Large intestine (tissue), 3 donors: Measurements from ENCODE around the gene R3HCC1L. TPM values are rescaled to one million over a fixed set of nuclear protein-coding genes. Genes with fewer than 3 reads are reported as not detected.

Experiments
- DNase-seq, 2 donors: peaks; one replicate each; pipeline versions ENCODE4 v3.0.0 to v3.0.0-alpha.2; 2013
- H3K27ac ChIP-seq: one replicate; pipeline ENCODE4 v1.5.1; 2013; ENCODE audit warnings: low read length
- H3K27me3 ChIP-seq: 2 replicates; pipeline ENCODE4 v1.6.1; 2013; ENCODE audit warnings: low read length; ENCODE audit not compliant: control insufficient read depth, insufficient read depth
- H3K36me3 ChIP-seq: 2 replicates; pipeline ENCODE4 v1.6.1; 2013; ENCODE audit warnings: low read length; ENCODE audit not compliant: control insufficient read depth, insufficient read depth
- H3K4me1 ChIP-seq: one replicate; pipeline ENCODE4 v1.6.1; 2013; ENCODE audit warnings: low read length; ENCODE audit not compliant: control insufficient read depth, insufficient read depth
- H3K4me3 ChIP-seq: one replicate; pipeline ENCODE4 v1.5.1; 2013; ENCODE audit warnings: low read length
- H3K9me3 ChIP-seq: one replicate; pipeline ENCODE4 v1.6.1; 2013; ENCODE audit warnings: mild to moderate bottlenecking, low read depth, low read length, moderate library complexity; ENCODE audit not compliant: control insufficient read depth
- WGBS: methylation state at CpG from one replicate; pipeline ENCODE4 v1.1.5; 2013; ENCODE audit warnings: low lambda C conversion rate; ENCODE audit not compliant: insufficient coverage; 5-methylcytosine and 5-hydroxymethylcytosine counted together
- polyA plus RNA-seq: library from polyadenylated mRNA; unstranded; fragments of 120-200 nt; gene quantifications from one replicate; pipeline ENCODE4 v1.2.1, GENCODE V29; 2013

The R3HCC1L gene
- polyA plus RNA-seq, 1 donor, result 18.2 TPM

DNA sequence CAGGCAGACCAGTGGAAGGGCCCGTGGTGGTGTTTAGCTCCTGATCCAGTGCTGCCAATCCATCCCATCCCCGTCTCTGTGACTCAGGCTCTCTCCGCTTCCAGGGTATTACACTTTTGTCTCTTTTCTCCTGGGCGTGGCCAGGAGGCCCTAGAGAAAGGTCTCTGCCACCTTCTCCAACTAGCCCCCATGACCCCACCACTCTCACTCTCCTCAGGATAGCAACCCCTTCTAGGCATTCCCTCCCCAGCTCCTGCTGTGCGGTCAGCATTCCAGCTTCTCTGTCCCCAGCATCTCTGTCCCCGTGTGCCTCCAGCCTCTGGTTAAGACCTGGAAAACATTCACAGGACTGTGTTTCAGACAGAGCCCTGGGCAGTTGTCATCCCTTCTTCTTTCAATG lies 36.2 kb upstream of the R3HCC1L start:
- Histone ChIP-seq H3K36me3 (no peaks in the 10 kb centered on the region), H3K4me1 (no peaks in the 10 kb centered on the region), H3K9me3 (no peaks in the 10 kb centered on the region), H3K27me3 (peaks cover 8% of the 10 kb centered on the region), H3K27ac (no peak overlapping the region), H3K4me3 (no peak overlapping the region)
- no CpG with 5 or more reads among the region's 6 CpGs for WGBS
- DNase-seq, result no peak

DNA sequence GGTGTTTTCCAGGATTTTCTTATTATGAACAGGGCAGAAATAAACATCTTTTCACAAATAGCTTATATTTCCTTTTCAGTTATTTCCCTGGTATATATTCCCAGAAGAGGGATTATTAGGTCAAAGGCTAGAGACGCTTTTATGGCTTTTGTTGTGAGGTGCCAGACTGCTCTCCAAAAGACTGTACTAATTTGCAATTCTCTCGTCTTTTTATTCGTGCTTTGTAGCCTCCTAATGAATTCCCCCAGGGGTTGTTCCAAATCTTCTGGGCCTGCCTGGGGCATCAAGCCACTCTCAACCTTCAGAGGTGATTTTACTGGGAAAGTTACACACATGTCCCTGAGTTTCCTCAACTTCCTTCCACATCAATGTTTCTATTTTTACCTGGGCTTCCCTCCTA lies 34.0 kb upstream of the R3HCC1L start:
- no peak for DNase-seq
- no peaks in the 10 kb centered on the region for H3K4me1 ChIP-seq
- H3K27ac ChIP-seq, result no peak overlapping the region
- no peaks in the 10 kb centered on the region for H3K36me3 ChIP-seq
- H3K4me3 ChIP-seq, result no peak overlapping the region
- no CpG with 5 or more reads among the region's 3 CpGs for WGBS
- peaks cover 5% of the 10 kb centered on the region for H3K27me3 ChIP-seq
- H3K9me3 ChIP-seq, result no peaks in the 10 kb centered on the region

DNA sequence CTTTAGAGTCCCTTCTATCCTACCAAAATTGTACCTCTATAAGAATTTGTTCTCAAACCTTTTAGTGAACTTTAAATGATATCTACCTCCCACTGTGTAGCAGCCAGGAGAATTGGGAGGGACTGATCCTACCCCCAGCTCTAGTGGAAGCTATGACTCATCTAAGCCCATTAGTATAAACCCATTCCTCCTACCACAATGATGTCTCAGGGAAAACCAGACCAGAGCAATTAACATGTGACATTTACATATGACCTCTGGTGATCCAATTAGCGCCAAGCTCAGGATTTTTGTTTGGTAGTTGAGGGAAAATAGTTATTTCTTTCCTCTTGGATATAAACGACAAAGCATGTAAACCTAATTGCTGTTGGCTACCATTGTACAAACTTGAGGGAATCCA lies 33.1 kb upstream of the R3HCC1L start:
- no peak for DNase-seq
- no CpG with 5 or more reads among the region's 2 CpGs for WGBS

DNA sequence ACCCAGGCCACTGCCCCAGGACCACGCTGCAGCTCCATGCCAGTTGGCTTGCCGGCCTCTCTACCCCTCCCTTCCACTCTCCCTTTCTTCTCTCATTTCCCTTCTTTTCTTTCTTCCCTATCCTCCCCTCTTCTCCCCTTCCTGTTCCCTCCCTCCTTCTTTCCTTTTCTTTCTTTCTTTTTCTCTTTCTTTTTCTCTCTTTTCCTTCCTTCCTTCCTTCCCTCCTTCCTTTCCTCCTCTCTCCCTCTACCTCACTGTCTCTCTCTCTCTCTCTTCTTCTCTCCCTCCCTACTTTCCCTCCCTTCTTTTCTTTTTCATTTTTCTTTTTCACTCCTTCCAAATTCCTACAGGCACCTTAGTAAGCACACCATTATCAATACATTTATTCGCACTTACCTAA lies 30.3 kb upstream of the R3HCC1L start:
- Histone ChIP-seq H3K4me3 (no peak overlapping the region), H3K9me3 (no peaks in the 10 kb centered on the region), H3K4me1 (no peaks in the 10 kb centered on the region), H3K36me3 (no peaks in the 10 kb centered on the region), H3K27me3 (peaks cover 9% of the 10 kb centered on the region), H3K27ac (no peak overlapping the region)
- 74% methylated on average over 3 of the region's 3 CpGs for WGBS
- no peak for DNase-seq

More for the DNA sequence above, 33.1 kb upstream of the R3HCC1L start:
- Histone ChIP-seq H3K36me3 (no peaks in the 10 kb centered on the region), H3K27me3 (peaks cover 5% of the 10 kb centered on the region), H3K9me3 (no peaks in the 10 kb centered on the region), H3K4me1 (no peaks in the 10 kb centered on the region), H3K4me3 (no peak overlapping the region), H3K27ac (no peak overlapping the region)

DNA sequence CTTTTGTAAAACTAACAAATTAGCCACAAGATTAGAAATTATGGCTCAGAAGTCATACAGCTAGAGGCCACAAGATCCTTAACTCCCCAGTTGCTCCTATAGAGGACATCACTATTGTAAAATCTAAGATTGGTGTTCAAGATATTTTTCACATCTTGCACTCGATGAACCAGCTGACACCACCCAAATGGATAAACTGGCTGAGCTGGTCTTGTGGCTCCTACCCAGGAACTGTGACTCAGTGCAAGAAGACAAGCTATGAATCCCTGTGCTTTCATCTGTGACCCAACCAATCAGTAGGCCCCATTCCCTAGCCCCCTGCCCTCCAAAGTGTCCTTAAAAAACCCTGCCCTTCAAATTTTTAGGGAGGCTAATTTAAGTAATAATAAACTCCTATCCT lies 27.9 kb upstream of the R3HCC1L start:
- H3K36me3 ChIP-seq, result no peaks in the 10 kb centered on the region
- H3K27ac ChIP-seq, result no peak overlapping the region
- no peaks in the 10 kb centered on the region for H3K9me3 ChIP-seq
- no peaks in the 10 kb centered on the region for H3K4me1 ChIP-seq
- no CpG with 5 or more reads among the region's 1 CpG for WGBS
- H3K4me3 ChIP-seq, result no peak overlapping the region
- DNase-seq, result no peak
- peaks cover 12% of the 10 kb centered on the region for H3K27me3 ChIP-seq

DNA sequence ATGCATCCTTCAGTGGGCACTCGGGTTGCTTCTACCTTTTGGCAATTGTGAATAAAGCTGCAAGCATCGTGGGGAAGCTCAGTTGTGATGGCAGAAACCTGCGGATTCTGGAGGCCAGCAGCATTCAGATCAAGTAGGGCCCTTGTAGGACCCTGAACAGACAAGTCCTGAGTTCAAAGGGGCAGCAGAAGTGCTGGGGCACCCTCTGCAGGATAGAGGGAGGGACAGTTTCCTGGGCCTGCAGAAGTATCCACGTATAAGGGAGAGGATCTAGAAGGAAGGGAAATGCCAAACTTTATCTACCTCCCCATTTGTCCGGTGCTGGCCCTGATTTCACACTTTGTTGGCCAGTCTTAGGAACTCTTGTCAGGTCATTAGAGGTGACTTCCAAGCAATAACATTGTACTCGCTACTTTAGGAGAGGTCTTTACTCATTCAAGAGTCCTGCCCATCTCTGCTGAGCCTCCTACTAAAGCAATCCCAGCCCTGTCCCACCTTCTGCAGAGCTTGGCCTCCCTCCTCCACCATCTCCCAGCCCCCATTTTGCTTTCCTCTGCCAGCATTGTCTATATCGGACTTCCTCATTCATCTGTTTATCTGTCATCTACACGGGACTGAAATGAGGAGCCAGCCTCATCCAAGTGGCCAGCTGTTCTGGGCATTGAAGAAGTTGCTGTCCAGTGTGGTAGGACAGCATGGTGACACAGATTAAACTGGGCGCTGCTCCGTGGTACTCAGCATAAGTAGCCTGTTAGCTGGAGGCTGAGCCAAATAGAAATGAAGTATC lies 26.6 kb upstream of the R3HCC1L start:
- H3K27me3 ChIP-seq, result peaks cover 13% of the 10 kb centered on the region
- H3K36me3 ChIP-seq, result no peaks in the 10 kb centered on the region
- no peaks in the 10 kb centered on the region for H3K9me3 ChIP-seq
- no peak overlapping the region for H3K4me3 ChIP-seq
- WGBS, result no CpG with 5 or more reads among the region's 10 CpGs
- no peaks in the 10 kb centered on the region for H3K4me1 ChIP-seq
- DNase-seq, result no peak
- H3K27ac ChIP-seq, result no peak overlapping the region

DNA sequence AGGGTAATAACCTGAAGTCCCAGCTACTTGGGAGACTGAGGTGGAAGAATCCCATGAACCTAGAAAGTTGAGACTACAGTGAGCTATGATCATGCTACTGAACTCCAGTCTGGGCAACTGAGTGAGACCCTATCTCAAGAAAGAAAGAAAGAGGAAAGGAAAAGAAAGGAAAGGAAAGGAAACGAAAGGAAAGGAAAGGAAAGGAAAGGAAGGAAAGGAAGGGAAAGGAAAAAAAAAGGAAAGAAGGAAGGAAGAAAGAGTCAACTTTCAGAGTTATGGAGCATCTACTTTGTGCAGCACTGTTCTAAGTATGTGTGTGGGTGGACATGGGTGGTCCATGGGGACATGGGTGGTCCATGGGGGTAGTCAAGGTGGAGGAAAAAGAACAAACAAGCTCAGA lies 24.1 kb upstream of the R3HCC1L start:
- H3K36me3 ChIP-seq, result no peaks in the 10 kb centered on the region
- peaks cover 29% of the 10 kb centered on the region for H3K27me3 ChIP-seq
- H3K9me3 ChIP-seq, result no peaks in the 10 kb centered on the region
- H3K4me3 ChIP-seq, result no peak overlapping the region
- WGBS, result 59% methylated on average over 1 of the region's 1 CpG
- DNase-seq, result no peak
- H3K4me1 ChIP-seq, result no peaks in the 10 kb centered on the region
- no peak overlapping the region for H3K27ac ChIP-seq

DNA sequence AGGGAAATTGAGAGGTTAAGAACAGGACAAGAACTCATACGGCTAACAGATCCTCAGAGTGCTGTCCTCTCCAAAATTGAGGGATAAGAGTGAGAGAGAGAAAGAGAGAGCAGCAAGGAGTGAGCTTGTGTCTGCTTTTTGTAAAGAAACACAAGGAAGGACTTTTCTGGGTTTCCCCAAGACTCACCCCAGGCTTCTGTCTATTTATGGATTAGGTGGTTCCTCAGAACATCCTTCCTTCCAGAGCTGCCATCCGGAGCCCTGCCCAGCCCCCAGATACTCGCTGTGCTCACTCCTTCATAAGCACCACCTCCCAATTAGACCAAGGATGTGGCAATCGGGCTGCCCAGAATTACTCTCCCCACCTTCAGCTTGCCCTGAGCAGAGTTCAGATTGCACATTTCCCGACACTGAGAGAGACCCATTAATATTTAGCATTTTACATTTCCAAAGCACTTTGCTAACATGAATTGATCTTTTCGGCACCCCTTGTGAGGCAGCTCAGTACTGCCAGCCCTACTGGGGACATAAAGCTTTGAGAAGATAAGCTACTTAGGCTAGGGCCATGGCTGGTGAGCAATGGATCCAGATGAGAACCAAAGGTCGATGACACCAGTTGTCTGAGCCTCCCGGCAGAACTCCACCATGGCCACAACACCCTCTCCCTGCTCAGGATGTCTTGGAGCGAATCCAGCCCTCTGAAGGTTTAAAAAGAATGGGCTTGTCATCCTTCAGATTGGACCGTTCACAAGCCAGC lies 19.2 kb upstream of the R3HCC1L start:
- Histone ChIP-seq H3K36me3 (no peaks in the 10 kb centered on the region), H3K4me1 (no peaks in the 10 kb centered on the region), H3K27ac (no peak overlapping the region), H3K4me3 (no peak overlapping the region), H3K27me3 (peaks cover 25% of the 10 kb centered on the region), H3K9me3 (no peaks in the 10 kb centered on the region)
- DNase-seq, result no peak
- 60% methylated on average over 1 of the region's 10 CpGs for WGBS

DNA sequence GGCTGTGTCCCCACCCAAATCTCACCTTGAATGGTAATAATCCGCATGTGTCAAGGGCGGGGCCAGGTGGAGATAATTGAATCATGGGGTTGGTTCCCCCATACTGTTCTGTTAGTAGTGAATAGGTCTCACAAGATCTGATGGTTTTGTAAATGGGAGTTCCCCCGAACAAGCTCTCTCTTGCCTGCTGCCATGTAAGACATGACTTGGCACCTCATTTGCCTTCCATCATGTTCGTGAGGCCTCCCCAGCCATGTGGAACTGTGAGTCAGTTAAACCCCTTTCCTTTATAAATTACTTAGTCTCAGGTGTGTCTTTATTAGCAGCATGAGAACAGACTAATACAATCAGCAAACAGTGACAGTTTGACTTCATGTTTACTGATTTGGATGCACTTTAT lies 14.6 kb upstream of the R3HCC1L start:
- H3K4me1 ChIP-seq, result no peaks in the 10 kb centered on the region
- H3K4me3 ChIP-seq, result no peak overlapping the region
- H3K9me3 ChIP-seq, result no peaks in the 10 kb centered on the region
- no peak for DNase-seq
- no peaks in the 10 kb centered on the region for H3K36me3 ChIP-seq
- no CpG with 5 or more reads among the region's 4 CpGs for WGBS
- peaks cover 9% of the 10 kb centered on the region for H3K27me3 ChIP-seq
- H3K27ac ChIP-seq, result no peak overlapping the region

DNA sequence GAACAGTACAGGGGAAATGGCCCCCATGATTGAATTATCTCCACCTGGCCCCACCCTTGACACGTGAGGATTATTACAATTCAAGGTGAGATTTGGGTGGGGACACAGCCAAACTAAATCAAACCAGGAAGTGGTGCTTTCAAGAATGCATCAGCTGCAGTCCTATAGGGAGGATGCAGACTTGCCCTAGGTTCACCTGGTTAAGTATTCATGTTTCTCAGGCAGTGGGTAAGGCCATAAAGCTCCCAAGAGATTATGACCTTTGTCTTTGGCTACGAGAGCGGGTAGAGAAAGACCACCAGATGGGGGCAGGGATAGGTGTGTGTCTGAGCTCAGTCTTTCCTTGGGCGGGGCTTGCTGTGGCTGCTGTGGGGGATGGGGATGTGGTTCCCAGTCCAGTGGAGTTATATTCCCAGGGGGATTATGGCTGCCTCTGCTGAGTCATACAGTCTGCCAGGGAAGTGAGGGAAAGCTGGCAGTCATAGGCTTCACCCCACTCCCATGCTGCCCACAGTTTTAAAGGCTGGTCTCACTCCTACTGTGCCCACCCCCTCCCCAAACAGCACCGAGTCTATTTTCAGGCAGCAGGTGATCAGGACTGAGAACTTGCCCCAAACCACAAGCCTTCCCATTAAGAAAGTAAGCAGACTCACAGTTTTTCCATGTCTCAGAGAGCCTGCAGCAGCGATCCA lies 8.4 kb upstream of the R3HCC1L start:
- H3K27me3 ChIP-seq, result peaks cover 7% of the 10 kb centered on the region
- no peaks in the 10 kb centered on the region for H3K36me3 ChIP-seq
- no peaks in the 10 kb centered on the region for H3K9me3 ChIP-seq
- no CpG with 5 or more reads among the region's 6 CpGs for WGBS
- no peak overlapping the region for H3K4me3 ChIP-seq
- DNase-seq, result no peak
- no peaks in the 10 kb centered on the region for H3K4me1 ChIP-seq
- H3K27ac ChIP-seq, result no peak overlapping the region
